Measurements from ENCODE around the gene PCDHGA1.
"Not testable (repeated sequence)": the region's sequence is repeated elsewhere in the genome, so short reads cannot be mapped to it uniquely, and the experiment has no call there.

Gene PCDHGA1

DNA sequence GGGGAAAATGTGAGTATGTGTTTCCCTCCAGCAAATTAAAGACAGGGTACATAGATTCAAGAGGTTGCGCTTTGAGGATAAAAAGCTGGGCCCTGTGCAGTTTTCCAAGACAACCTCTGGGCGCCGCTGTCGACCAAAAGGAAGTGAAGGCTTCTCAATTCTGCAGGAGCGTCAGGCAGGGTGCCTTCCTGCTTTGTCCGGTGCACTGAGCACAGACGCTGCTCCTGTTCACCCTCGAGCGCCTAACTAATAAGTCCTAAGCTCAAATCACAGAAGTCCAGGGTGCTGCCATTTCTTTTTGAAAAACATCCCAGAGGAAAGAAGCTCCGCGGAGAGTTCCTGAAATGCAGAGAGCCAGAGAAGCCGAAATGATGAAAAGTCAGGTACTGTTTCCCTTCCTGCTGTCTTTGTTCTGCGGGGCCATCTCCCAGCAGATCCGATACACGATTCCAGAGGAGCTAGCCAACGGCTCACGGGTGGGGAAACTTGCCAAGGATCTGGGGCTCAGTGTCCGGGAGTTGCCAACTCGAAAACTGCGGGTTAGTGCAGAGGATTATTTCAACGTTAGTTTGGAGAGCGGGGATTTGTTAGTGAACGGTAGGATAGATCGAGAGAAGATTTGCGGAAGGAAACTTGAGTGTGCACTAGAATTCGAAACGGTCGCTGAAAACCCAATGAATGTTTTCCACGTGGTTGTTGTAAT lies 19.8 kb downstream of the PCDHGA1 start, which contains the start of gene PCDHGB1:
PCDHGB1 (plus strand) TSS at position 183 of the 703 bp plus-strand sequence; CDS start at position 345, 162 bp downstream.
- DNase-seq = no peak

- no peak for DNase-seq
Observed at GRCh38 chr5:141351591-141351990, 21.3 kb downstream of the PCDHGA1 start.

DNA sequence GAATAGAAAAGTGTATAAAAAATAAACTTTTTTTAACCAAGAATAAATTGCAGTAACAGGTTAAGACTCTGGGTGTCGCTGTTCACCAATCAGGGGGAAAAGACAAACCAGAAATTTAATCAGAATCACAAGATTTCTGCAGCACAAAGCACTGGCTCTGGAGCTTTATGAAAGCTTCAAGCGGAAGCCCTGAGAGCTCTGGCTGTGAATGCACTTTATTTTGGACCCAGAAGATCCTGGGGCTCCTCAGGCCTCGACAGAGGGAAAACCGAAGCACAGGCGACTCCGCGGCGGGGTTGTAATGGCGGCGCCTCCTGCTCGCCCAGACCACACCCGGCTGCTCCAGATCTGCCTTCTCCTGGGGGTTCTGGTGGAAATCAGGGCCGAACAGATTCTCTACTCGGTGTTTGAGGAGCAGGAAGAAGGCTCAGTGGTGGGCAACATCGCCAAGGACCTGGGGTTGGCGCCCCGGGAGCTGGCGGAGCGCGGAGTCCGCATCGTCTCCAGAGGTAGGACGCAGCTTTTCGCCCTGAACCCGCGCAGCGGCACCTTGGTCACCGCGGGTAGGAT lies 24.7 kb downstream of the PCDHGA1 start, which contains the start of gene PCDHGA4:
PCDHGA4 (plus strand) TSS at position 122 of the 570 bp plus-strand sequence; CDS start at position 209, 87 bp downstream.
- no peak for DNase-seq

DNA sequence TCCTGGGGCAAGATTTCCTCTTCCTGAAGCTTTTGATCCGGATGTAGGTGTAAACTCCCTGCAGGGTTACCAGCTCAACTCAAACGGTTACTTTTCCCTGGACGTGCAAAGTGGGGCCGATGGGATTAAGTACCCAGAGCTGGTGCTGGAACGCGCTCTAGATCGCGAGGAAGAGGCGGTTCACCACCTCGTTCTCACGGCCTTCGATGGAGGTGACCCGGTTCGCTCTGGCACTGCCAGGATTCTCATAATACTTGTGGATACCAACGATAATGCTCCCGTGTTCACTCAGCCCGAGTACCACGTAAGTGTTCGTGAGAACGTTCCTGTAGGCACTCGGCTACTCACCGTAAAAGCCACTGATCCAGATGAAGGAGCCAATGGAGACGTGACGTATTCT lies 25.3 kb downstream of the PCDHGA1 start:
- DNase-seq = no peak

- no peak for DNase-seq
Observed at GRCh38 chr5:141356133-141356532, 25.8 kb downstream of the PCDHGA1 start.

DNA sequence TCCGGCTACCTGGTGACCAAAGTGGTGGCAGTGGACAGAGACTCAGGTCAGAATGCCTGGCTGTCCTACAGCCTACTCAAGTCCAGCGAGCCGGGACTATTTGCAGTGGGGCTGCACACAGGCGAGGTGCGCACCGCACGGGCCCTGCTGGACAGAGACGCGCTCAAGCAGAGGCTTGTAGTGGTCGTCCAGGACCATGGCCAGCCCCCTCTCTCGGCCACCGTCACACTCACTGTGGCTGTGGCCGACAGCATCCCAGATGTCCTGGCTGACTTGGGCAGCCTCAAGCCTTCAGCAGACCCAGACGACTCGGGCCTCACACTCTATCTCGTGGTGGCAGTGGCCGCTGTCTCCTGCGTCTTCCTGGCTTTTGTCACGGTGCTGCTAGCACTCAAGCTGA lies 26.6 kb downstream of the PCDHGA1 start:
- DNase-seq = no peak

DNA sequence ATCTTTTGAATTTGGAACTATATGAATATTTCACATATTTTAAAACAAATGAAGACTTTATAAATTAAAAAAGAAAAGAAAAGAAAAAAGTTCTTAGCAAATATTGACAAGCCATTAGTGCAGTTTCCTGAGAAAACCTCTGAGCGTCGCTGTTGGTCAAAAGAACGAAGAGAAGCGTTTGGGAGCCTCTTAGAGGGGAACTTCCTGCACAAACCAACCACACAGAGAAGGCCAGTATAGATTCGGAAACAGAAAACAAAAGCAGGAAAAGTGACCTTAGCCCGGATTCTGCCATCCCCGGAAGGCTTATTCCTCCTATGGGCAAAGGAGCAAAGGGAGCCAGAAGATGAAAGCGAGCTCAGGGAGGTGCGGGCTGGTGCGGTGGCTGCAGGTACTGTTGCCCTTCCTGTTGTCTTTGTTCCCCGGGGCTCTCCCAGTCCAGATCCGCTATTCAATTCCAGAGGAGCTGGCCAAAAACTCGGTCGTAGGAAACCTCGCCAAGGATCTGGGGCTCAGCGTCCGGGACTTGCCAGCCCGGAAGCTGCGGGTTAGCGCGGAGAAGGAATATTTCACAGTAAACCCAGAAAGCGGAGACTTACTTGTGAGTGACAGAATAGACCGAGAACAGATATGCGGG lies 29.6 kb downstream of the PCDHGA1 start, which contains the start of gene PCDHGB2:
PCDHGB2 (plus strand) TSS at position 205 of the 637 bp plus-strand sequence; CDS start at position 347, 142 bp downstream.
- no peak for DNase-seq

DNA sequence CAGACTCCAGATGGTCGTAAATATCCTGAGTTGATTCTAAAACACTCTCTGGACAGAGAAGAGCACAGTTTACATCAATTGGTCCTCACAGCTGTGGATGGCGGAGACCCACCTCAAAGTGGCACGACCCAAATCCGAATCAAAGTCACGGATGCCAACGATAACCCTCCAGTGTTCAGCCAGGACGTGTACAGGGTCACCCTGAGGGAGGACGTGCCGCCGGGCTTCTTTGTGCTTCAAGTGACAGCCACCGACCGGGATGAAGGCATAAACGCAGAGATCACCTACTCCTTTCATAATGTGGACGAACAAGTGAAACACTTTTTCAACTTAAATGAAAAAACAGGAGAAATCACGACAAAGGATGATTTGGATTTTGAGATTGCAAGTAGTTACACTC lies 30.4 kb downstream of the PCDHGA1 start:
- DNase-seq = no peak

- DNase-seq = no peak
Observed at GRCh38 chr5:141362719-141363118, 32.4 kb downstream of the PCDHGA1 start.

DNA sequence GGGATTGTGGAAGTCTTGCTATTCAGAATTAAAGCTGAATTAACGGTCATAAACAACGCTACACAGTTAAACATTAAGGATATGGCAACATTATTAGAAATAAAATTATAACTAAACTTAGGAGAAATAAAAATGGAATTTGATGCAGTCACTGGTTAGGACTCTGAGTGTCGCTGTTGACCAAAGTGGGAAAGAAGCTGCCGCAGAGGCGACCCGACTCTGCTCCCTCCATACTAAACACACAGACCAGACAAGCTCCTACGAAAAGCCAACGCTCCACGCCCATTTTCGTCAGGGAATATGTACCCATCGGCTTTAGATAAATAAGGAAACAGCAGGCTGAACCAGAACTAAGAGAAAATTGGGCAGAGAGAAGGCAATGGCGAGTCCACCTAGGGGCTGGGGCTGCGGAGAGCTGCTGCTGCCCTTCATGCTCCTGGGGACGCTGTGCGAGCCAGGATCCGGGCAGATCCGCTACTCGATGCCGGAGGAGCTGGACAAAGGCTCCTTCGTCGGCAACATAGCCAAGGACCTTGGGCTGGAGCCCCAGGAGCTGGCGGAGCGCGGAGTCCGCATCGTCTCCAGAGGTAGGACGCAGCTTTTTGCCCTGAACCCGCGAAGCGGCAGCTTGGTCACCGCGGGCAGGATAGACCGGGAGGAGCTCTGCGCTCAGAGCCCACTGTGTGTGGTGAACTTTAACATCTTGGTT lies 33.8 kb downstream of the PCDHGA1 start, which contains the start of gene PCDHGA5:
PCDHGA5 (plus strand) TSS at position 211 of the 709 bp plus-strand sequence; CDS start at position 380, 169 bp downstream.
- DNase-seq = no peak

DNA sequence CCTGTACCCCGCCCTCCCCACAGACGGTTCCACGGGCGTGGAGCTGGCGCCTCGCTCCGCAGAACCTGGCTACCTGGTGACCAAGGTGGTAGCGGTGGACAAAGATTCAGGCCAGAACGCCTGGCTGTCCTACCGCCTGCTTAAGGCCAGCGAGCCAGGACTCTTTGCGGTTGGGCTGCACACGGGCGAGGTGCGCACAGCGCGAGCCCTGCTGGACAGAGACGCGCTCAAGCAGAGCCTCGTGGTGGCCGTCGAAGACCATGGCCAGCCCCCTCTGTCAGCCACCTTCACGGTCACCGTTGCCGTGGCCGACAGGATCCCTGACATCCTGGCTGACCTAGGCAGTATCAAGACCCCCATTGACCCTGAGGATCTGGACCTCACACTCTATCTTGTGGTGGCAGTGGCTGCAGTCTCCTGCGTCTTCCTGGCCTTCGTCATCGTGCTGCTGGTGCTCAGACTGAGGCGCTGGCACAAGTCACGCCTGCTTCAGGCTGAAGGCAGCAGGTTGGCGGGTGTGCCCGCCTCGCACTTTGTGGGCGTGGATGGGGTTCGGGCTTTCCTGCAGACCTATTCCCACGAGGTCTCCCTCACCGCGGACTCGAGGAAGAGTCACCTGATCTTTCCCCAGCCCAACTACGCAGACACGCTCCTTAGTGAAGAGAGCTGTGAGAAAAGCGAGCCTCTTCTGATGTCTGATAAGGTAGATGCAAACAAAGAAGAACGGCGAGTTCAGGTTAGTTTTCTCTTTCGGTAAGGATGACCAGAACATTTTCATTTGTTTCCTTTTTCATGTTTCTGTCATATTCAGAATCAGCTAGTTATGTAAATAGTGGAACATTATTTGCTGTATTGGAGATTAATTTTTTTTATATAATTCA lies 35.9 kb downstream of the PCDHGA1 start:
- no peak for DNase-seq

- DNase-seq = no peak
Observed at GRCh38 chr5:141369994-141370848, 39.9 kb downstream of the PCDHGA1 start, which contains the start of gene PCDHGB3. TSS of gene PCDHGB3 (plus strand) at chr5:141370242. CDS start at chr5:141370395, 153 bp downstream.

- no peak for DNase-seq
Observed at GRCh38 chr5:141371572-141372475, 41.5 kb downstream of the PCDHGA1 start.

GRCh38 chr5:141373673-141374317 lies 43.5 kb downstream of the PCDHGA1 start, which contains the start of gene PCDHGA6:
TSS of gene PCDHGA6 (plus strand) at chr5:141373891. CDS start at chr5:141374084, 193 bp downstream.
- DNase-seq = no peak

DNA sequence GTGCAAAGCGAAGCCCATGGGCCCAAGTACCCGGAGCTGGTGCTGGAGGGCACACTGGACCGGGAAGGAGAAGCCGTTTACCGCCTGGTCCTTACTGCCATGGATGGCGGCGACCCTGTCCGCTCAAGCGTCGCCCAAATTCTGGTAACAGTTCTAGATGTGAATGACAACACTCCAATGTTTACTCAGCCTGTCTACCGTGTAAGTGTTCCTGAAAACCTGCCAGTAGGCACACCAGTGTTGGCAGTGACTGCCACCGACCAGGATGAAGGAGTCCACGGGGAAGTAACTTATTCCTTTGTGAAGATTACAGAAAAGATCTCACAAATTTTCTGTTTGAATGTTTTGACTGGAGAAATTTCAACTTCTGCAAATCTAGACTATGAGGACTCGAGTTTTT lies 44.3 kb downstream of the PCDHGA1 start:
- DNase-seq = no peak

GRCh38 chr5:141375444-141376155 lies 45.3 kb downstream of the PCDHGA1 start:
- not testable (repeated sequence) for DNase-seq

GRCh38 chr5:141382469-141383294 lies 52.4 kb downstream of the PCDHGA1 start, which contains the start of gene PCDHGA7:
TSS of gene PCDHGA7 (plus strand) at chr5:141382742. CDS start at chr5:141382900, 158 bp downstream.
- no peak for DNase-seq
